HepG2 (cell line): Measurements from ENCODE around the gene NOP56. TPM values are rescaled to one million over a fixed set of nuclear protein-coding genes. Genes with fewer than 3 reads are reported as not detected.

Source experiments
- HNRNPK ChIP-seq: fragments of 200-400 bp; formaldehyde crosslinking; IDR thresholded peaks from 2 replicates; pipeline ENCODE4 v1.6.1; 2018; ENCODE audit warnings: low read length, low read depth, moderate library complexity, mild to moderate bottlenecking; ENCODE audit not compliant: poor library complexity, severe bottlenecking
- XBP1 ChIP-seq: sonication (generic); formaldehyde crosslinking; IDR thresholded peaks from 2 replicates; pipeline ENCODE4 v1.5.0; 2020; ENCODE audit warnings: missing genetic modification reagents
- ZBTB42 ChIP-seq: sonication (generic); formaldehyde crosslinking; IDR thresholded peaks from 2 replicates; pipeline ENCODE4 v1.5.0; 2020; ENCODE audit warnings: mild to moderate bottlenecking, missing genetic modification reagents
- ZKSCAN5 ChIP-seq: sonication (generic); formaldehyde crosslinking; IDR thresholded peaks from 2 replicates; pipeline ENCODE4 v1.5.1; 2020; ENCODE audit warnings: mild to moderate bottlenecking, missing genetic modification reagents
- ZNF124 ChIP-seq: sonication (generic); formaldehyde crosslinking; IDR thresholded peaks from 2 replicates; pipeline ENCODE4 v1.4.0; 2020; ENCODE audit warnings: missing genetic modification reagents
- ZNF180 ChIP-seq: sonication (generic); formaldehyde crosslinking; IDR thresholded peaks from 2 replicates; pipeline ENCODE4 v1.4.0; 2020; ENCODE audit warnings: low read depth, missing genetic modification reagents, borderline replicate concordance
- ZNF225 ChIP-seq: sonication (generic); formaldehyde crosslinking; IDR thresholded peaks from 2 replicates; pipeline ENCODE4 v1.4.0; 2020; ENCODE audit warnings: mild to moderate bottlenecking, missing genetic modification reagents
- ZNF501 ChIP-seq: sonication (generic); formaldehyde crosslinking; IDR thresholded peaks from 2 replicates; pipeline ENCODE4 v1.5.1; 2020; ENCODE audit warnings: mild to moderate bottlenecking, moderate library complexity, missing genetic modification reagents
- ZNF780A ChIP-seq: sonication (generic); formaldehyde crosslinking; IDR thresholded peaks from 2 replicates; pipeline ENCODE4 v1.8.0; 2022; ENCODE audit warnings: mild to moderate bottlenecking, missing genetic modification reagents, moderate library complexity
- polyA plus RNA-seq, 8 experiments: library from polyadenylated mRNA; depleted of rRNA in 3 of 8; stranded (reverse) in 7 of 8; unstranded in 1 of 8; fragments of >200 nt; fragmentation: Illumina TruSeq in 4 of 8; extraction: Trizol in 4 of 8; gene quantifications; 2 replicates each; pipeline versions ENCODE4 v1.2.1 to v1.2.3, GENCODE V29; 2011 to 2016; ENCODE audit warnings: low read depth in 4 of 8, missing spikeins in 1 of 8, mixed read lengths in 1 of 8; ENCODE audit not compliant: insufficient read depth in 1 of 8
- total RNA-seq, 5 experiments: library from RNA; depleted of rRNA; stranded (reverse); fragments of >200 nt; fragmentation: Illumina TruSeq; extraction: Trizol; gene quantifications; 2 replicates each; pipeline ENCODE4 v1.2.3, GENCODE V29; 2016; ENCODE audit warnings: low read depth in 1 of 5
- TF ChIP-seq, protein P1 (sequence below): sonication (generic); formaldehyde crosslinking; IDR thresholded peaks from 2 replicates; pipeline ENCODE4 v1.5.1; 2020; ENCODE audit warnings: mild to moderate bottlenecking, moderate library complexity, missing genetic modification reagents
- TF ChIP-seq, protein P2 (sequence below), 2 experiments: IDR thresholded peaks; 2 replicates each; pipeline ENCODE4 v1.6.1; 2011 to 2012; ENCODE audit warnings: low read length in 2 of 2, borderline replicate concordance in 1 of 2, low read depth in 1 of 2, mild to moderate bottlenecking in 1 of 2, moderate library complexity in 1 of 2
- TF ChIP-seq, protein P3 (sequence below): IDR thresholded peaks from 2 replicates; pipeline ENCODE4 v1.6.1; 2016; ENCODE audit warnings: low read depth, control low read depth
- TF ChIP-seq, protein P4 (sequence below): sonication (generic); formaldehyde crosslinking; IDR thresholded peaks from 2 replicates; pipeline ENCODE4 v1.8.0; 2022; ENCODE audit warnings: missing genetic modification reagents, mild to moderate bottlenecking, borderline replicate concordance

Gene NOP56
- total and polyA plus RNA-seq, 2 of the 13 experiments (the other 11 are each of a cell fraction or from before 2014, with no cell fraction given), result 369 to 1,116 TPM

DNA sequence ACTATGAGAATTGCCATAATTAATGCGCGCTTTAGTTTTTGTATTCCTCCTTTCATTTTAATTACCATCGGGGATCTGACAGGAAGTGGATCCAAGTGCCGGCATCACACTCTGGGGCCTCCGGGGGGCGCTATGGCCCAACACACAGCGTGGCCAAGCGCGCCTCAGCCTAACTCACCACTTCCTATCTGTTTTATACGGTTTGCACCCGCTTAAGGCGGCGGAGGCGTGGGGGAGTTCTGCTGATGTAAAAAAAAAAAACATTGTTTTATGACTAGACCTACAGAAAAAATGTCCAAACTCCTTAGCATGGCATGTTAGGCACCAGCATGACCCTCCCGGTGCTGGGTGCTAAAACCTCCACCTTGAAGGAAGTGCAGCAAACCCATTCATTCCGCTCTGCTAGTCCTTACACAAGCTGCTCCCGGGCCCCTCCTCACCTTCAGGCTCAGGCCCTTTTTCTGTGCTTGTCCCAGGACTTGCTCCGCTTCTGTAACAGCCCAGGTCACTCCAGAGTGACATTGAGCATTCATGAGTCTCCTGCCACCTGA is 35.7 kb downstream of the NOP56 start (continued):
- TF ChIP-seq ZNF180 (CRISPR knock-in tag) (no peak), XBP1 (CRISPR knock-in tag) (no peak), ZNF225 (CRISPR knock-in tag) (peak; percentile 26; the same call in 1 of the 2 replicates), ZKSCAN5 (CRISPR knock-in tag) (no peak), ZBTB42 (CRISPR knock-in tag) (no peak), ZNF780A (CRISPR knock-in tag) (no peak), ZNF124 (CRISPR knock-in tag) (no peak), HNRNPK (no peak), ZNF501 (peak; percentile 58)
- TF ChIP-seq, protein P1, sequence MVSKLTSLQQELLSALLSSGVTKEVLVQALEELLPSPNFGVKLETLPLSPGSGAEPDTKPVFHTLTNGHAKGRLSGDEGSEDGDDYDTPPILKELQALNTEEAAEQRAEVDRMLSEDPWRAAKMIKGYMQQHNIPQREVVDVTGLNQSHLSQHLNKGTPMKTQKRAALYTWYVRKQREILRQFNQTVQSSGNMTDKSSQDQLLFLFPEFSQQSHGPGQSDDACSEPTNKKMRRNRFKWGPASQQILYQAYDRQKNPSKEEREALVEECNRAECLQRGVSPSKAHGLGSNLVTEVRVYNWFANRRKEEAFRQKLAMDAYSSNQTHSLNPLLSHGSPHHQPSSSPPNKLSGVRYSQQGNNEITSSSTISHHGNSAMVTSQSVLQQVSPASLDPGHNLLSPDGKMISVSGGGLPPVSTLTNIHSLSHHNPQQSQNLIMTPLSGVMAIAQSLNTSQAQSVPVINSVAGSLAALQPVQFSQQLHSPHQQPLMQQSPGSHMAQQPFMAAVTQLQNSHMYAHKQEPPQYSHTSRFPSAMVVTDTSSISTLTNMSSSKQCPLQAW, result 0 out of 2 replicates have a peak, but pooled peaks have one; percentile 37
- TF ChIP-seq, protein P2, sequence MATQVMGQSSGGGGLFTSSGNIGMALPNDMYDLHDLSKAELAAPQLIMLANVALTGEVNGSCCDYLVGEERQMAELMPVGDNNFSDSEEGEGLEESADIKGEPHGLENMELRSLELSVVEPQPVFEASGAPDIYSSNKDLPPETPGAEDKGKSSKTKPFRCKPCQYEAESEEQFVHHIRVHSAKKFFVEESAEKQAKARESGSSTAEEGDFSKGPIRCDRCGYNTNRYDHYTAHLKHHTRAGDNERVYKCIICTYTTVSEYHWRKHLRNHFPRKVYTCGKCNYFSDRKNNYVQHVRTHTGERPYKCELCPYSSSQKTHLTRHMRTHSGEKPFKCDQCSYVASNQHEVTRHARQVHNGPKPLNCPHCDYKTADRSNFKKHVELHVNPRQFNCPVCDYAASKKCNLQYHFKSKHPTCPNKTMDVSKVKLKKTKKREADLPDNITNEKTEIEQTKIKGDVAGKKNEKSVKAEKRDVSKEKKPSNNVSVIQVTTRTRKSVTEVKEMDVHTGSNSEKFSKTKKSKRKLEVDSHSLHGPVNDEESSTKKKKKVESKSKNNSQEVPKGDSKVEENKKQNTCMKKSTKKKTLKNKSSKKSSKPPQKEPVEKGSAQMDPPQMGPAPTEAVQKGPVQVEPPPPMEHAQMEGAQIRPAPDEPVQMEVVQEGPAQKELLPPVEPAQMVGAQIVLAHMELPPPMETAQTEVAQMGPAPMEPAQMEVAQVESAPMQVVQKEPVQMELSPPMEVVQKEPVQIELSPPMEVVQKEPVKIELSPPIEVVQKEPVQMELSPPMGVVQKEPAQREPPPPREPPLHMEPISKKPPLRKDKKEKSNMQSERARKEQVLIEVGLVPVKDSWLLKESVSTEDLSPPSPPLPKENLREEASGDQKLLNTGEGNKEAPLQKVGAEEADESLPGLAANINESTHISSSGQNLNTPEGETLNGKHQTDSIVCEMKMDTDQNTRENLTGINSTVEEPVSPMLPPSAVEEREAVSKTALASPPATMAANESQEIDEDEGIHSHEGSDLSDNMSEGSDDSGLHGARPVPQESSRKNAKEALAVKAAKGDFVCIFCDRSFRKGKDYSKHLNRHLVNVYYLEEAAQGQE (IDR thresholded peaks at IDR 0.05; ENCODE audit: borderline replicate concordance in 1 of 2, low read depth in 1 of 2, low read length in 2 of 2), result no peak
- TF ChIP-seq, protein P3, sequence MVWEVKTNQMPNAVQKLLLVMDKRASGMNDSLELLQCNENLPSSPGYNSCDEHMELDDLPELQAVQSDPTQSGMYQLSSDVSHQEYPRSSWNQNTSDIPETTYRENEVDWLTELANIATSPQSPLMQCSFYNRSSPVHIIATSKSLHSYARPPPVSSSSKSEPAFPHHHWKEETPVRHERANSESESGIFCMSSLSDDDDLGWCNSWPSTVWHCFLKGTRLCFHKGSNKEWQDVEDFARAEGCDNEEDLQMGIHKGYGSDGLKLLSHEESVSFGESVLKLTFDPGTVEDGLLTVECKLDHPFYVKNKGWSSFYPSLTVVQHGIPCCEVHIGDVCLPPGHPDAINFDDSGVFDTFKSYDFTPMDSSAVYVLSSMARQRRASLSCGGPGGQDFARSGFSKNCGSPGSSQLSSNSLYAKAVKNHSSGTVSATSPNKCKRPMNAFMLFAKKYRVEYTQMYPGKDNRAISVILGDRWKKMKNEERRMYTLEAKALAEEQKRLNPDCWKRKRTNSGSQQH (CRISPR knock-in tag), result 0 out of 2 replicates have a peak, but pooled peaks have one; percentile 54
- TF ChIP-seq, protein P4, sequence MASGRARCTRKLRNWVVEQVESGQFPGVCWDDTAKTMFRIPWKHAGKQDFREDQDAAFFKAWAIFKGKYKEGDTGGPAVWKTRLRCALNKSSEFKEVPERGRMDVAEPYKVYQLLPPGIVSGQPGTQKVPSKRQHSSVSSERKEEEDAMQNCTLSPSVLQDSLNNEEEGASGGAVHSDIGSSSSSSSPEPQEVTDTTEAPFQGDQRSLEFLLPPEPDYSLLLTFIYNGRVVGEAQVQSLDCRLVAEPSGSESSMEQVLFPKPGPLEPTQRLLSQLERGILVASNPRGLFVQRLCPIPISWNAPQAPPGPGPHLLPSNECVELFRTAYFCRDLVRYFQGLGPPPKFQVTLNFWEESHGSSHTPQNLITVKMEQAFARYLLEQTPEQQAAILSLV (CRISPR knock-in tag), result peak; percentile 55; the same call in 1 of the 2 replicates
